HS-5 (cell line): ENCODE results near the gene SULT6B1.
A peak's percentile ranks its signal among the peaks of the same experiment; 100 is the strongest.
"Not testable (repeated sequence)": the region's sequence is repeated elsewhere in the genome, so short reads cannot be mapped to it uniquely, and the experiment has no call there.

Experiments used
- DNase-seq: peaks from one replicate; pipeline ENCODE4 v3.0.0-alpha.2; 2012; ENCODE audit warnings: low read depth

The SULT6B1 gene, protein sequence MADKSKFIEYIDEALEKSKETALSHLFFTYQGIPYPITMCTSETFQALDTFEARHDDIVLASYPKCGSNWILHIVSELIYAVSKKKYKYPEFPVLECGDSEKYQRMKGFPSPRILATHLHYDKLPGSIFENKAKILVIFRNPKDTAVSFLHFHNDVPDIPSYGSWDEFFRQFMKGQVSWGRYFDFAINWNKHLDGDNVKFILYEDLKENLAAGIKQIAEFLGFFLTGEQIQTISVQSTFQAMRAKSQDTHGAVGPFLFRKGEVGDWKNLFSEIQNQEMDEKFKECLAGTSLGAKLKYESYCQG

DNA sequence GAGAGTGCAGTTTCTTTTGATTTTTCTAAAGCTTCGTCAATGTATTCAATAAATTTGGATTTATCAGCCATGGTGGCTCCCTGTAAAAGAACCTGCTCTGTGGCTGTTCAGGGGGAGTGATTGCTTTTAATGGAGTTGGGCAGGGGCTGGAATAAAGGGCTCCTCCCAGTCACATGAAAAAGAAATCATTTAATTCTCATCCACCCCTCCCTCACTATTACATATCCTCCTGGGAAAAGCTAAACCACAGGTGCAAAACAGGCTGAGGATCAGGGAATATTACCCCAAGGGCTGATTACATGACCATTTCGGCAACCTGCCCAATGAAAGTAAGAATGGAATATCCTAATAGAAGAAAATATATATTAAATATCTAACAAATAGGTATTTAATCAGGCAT is at the start of gene SULT6B1:
SULT6B1 (minus strand) TSS at position 101 of the 400 bp plus-strand sequence; CDS start at position 71, 30 bp downstream.
- no peak for DNase-seq

DNA sequence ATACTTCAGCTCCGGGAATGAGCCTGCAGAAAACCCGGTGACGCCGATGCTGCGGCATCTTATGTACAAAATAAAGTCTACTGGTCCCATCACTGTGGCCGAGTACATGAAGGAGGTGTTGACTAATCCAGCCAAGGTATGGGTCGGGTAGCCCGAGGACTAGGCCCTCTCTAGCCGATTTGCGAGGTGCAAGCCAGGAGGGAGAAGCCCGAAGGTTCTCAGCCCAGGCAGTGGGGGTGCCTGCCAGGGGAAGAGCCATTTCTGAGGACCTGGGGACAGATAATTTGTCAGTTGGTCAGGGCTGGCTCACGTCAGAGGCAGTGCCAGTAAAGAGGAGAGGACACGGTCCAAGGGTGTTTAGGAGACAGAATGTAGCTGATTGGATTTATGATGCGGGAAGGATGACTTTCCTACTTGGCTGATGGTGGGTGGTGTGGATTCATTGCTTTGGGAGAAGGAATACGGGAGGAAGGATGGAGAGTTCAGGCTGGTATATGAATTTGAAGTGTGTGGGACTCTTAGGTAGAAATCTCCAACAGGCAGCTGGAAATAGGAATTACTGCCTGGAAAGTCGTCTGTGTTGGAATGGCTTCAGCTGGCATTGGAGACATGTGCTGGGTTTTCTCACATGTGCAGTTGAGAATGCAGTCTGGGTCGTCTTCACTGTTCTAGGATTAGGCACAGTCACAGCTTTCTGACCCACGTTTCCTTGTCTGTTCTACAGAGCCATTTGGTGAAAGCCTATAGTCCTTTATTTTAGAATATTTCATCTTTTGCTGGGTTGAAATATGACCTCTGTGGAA is 43.9 kb upstream of the SULT6B1 start:
- peak; percentile 3 for DNase-seq

DNA sequence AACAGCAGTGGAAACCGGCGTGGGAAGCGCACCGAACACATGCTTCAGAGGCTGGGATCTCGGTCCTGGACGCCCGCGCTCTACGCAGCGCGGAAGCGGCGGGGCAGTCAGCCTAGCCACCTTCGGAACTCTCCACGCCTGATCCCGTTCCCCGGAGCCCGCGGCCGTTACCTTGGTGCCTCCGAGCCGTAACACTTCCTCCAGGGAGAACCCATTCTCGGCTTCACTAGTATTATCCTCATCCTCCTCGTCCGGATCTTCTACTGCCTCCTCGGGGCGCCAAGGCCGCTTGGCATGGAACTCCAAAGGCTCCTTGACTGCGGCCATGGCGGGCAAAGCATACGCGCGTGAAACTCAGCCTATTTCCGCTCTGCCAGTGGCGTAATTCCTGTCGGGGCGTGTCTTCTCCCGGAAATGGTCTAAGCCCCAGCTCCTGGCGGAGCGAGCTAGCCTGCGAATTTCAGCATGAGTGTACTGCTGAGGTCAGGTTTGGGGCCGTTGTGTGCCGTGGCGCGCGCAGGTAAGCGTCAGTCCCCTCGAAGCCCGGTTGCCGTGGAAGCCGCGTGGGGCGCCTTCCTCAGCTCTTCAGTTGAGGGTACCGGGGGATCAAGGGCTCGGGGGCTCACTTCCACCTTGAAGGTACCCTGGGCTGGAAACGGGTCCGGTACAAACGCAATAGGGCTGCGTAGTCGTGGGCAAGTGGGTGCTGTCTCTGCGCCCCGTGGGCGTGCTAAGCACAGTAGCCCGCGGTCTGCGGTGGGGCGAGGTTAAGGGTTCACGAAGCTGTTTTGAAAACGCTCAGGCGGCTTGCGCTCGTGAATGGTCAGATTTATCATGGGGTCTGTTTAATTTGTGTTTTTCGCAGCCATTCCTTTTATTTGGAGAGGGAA is 43.0 kb upstream of the SULT6B1 start, which contains the start of the genes CEBPZ and NDUFAF7:
CEBPZ (minus strand) TSS at position 356 of the 890 bp plus-strand sequence; CDS start at position 327, 29 bp downstream.
NDUFAF7 (plus strand) TSS at position 418 of the 890 bp plus-strand sequence; CDS start at position 466, 48 bp downstream.
- peak; percentile 73 for DNase-seq

DNA sequence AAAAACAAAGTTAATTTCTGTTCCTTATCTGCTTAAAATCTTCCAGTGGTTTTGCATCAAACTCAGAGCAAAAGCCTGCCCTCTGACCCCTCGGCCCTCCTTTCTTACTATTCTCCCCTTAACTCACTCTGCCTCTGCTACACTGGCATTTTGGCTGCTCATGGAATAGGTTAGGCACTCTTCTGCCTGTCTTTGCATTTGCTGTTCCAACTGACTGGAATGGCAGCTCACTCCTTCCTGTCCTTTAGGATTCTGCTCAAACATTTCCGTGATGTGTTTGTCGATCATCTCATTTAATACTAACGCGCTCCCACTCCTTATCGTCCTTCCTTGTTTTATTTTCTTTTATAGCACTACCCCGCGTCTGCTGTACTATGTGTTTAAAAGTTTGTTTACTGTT is 42.1 kb upstream of the SULT6B1 start:
- DNase-seq: peak; percentile 2

DNA sequence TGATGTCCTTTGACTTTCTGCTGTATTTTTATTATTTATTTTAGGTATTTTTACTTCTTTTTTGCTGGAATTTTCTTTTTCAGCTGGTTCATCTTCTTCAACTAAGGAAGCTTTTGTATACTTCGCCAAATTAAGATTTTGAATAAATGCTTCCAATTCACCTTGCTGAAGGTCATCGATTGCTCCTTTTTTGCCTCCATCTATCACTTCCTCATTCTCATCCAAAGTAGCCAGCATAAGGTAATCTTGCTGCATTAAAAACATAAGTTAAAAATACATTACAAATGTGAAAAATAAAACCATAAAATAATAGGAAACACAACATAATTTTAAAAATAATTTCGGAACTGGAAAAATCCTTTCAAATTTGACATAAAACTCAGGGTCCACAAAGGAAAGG is 40.3 kb upstream of the SULT6B1 start:
- DNase-seq: no peak

DNA sequence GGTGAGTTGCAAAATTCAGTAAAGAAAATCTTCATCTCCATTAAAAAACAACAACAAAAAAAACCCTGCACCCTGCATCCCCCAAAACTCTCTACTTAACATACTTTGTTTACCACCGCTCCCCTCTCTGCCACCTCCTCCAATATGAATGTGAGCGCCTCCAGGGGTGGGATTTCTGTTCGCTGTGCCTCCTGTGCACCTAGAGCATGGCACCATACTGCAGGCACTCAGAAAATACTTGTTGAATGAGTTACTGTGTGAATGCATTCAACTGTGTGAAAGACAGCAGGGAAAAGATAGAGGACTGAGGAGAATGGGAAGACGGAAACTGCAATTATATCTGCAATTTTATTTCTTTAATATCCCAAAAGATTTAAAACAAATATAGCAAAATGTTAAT is 38.4 kb upstream of the SULT6B1 start:
- DNase-seq: no peak

DNA sequence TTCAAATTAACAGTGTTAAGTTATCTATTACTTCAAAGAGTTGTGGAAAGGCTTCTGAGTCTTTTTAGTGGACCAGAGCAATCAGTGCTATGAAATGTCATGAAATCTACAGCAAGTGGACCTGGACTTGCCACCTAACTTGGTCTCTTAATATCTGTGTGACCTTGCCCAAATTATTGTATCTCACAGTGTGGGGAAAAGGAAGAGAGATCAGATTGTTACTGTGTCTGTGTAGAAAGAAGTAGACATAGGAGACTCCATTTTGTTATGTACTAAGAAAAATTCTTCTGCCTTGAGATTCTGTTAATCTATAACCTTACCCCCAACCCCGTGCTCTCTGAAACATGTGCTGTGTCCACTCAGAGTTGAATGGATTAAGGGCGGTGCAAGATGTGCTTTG is 36.7 kb upstream of the SULT6B1 start:
- DNase-seq: not testable (repeated sequence)

DNA sequence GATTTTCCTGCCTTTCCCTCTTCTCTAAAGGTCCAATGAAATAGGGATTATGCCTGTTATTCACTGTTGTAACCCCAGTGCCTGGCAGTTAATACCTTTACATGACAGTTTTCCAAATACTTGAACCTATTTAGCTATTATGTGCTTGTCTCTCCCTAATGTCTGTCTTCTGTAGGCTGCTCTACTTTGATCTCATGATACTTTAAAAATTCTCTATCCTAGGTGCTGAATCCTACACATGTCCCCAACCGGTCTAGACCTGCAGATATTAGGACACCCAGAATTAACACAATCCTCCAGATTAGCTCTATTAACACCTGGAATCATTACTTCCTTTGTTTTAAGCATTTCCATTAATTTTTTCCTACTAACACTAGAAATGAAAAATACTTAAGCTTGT is 35.6 kb upstream of the SULT6B1 start:
- no peak for DNase-seq

DNA sequence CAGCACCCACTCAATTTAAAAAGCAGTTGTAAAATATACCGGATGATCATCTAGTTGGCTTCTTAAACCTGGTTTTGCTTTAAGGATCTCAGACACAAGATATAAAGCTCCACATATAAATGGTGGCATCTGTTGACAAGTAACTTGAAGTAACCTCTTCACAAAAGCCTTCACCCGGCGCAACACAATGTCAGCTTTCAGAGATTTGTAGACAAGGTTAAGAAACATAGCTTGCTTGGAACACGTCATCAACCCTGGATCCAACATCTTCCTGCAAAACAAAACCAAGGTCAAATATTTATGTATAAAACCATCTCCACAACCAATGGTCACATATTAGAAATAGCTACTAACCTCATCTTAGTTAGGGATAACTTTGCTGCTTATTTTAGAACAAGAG is 34.7 kb upstream of the SULT6B1 start:
- DNase-seq: no peak

DNA sequence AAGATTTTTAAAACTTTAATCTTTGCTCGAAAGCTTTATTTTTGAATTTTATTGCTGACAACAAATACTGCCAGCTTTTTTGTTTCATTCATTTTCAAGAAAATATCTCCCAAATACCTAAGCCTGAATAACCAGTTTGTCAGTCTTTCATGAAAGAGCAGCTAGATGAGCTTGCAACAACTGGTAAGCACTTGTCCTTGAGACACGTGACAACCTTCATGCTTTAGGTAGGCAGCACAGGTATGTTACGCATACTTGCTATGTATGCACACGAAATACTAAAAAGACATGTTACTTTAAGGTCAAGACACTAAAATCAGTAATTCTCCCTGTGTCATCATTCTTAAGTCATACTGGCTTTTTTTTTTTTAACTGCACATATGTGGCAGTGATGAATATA is 30.6 kb upstream of the SULT6B1 start:
- no peak for DNase-seq

DNA sequence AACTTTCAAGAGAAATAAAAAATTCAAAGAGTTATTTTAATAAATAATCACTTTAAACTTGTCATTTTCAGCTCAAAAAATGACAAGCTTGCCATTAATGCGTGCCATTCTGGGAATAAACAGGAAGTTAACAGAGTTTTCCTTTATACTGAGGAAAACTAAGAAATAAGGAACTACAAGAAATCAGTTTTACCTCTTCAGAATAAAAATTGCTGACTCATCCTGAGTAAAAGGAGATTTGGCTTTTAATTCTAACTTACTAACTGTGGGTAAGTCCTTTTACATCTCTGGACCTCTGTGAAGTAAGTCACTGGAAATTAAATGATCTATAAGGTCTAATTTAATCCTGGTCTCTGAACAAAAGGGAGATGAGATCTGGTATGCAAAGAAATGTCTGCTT is 26.8 kb upstream of the SULT6B1 start:
- DNase-seq: no peak

DNA sequence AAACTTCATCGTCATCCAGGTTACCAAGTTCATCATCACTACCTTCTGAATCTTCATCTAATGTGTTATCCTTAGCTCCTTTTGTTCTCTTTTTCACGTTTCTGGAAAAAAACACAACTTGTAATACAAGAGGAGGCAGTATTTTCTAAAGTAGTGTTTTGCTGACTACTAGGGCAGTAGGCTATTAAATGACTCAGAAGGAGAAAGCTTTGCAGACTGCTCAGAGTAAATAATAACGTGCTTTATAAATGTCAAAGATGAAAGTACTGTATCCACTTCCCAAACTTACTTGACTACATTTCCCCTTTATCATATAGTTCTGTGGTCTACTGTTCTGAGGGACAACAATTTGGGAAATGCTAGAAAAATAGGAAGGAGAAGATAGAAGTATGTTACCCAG is 23.5 kb upstream of the SULT6B1 start:
- no peak for DNase-seq

DNA sequence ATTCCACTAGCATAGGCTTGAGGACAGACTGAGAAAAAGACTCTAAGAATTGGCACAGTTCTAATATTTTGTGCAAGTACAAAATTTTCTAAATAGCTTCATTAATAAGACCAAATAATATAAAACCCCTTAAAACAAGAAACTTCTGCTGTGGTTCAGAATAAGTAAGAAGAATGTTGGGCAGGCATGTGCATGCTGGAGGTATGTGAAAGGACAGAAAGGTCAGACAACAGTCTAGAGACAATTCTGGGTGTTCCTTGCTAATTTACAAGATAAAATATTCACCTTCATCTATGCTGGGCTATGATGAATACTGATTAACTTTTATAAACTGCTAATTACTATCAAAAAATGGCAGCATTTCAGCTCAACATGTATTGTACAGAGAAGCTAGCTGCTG is 22.7 kb upstream of the SULT6B1 start:
- no peak for DNase-seq

DNA sequence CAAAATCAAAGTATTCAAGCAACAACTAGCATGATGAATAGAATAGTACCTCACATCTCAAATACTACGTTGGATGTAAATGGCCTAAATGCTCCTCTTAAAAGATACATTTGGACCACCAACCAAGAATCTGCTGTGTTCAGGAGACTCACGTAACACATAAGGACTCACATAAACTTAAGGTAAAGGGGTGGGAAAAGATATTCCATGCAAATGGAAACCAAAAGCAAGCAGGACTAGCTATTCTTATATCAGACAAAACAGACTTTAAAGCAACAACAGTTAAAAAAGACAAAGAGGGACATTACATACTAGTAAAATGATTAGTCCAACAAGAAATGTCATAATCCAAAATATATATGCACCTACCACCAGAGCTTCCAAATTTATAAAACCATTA is 18.3 kb upstream of the SULT6B1 start:
- DNase-seq: not testable (repeated sequence)

DNA sequence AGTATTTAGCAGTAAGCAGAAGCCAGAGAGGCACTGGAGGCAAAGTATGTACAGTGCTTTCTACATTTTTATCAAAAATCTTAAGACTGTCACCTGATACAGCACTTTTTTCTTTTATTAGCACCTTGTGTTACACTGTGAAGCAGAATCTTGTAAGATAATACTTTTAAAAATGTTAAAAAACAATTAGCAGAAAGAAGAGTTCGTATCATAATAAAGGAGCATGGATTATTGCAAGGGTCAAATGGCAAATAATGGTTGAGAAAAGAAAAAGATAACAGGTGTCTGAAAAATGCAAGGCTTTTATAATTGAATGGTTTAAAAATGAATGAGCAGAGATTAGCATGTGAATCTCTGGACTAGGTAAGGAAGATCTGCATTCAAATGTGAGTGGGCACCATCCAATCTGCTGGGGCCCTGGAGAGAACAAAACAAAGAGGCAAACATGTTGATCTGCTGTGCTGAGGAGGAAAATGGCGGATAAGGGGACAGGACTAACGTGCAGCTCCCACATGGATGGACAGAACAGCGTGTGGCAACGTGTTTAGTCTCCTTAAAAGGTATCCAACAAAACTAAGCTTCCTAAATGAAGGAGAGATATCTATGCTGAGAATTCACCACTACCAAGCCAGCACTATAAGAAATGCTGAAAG is 17.3 kb upstream of the SULT6B1 start:
- DNase-seq: no peak

DNA sequence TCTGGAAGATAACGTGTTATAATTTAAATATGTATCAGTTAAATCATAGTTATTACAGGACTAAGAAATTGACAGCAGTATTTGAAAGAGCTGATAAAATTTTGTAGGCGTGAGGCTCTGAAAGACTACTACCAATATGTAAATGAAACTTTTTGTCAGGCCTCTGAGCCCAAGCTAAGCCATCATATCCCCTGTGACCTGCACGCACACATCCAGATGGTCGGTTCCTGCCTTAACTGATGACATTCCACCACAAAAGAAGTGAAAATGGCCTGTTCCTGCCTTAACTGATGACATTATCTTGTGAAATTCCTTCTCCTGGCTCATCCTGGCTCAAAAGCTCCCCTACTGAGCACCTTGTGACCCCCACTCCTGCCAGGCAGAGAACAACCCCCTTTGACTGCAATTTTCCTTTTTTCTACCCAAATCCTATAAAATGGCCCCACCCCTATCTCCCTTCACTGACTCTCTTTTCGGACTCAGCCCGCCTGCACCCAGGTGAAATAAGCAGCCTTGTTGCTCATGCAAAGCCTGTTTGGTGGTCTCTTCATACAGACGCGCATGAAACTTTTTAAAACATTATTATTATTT is 16.7 kb upstream of the SULT6B1 start:
- not testable (repeated sequence) for DNase-seq

DNA sequence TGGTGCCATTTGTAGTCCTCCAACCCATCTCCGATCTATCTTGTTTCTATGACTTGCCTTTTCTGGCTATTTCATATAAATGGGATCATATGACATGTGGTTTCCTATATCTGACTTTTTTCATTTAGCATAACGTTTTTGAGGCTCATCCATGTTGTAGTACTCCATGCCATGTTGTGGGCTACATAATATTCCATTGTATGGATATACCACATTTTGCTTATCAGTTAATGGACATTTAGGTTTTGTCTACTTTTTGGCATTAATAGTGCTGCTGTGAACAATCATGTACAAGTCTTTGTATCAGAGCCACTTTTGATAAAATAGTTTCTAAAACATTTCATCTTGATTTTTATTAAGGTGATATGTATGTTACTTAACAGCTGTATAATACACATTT is 15.2 kb upstream of the SULT6B1 start:
- no peak for DNase-seq

DNA sequence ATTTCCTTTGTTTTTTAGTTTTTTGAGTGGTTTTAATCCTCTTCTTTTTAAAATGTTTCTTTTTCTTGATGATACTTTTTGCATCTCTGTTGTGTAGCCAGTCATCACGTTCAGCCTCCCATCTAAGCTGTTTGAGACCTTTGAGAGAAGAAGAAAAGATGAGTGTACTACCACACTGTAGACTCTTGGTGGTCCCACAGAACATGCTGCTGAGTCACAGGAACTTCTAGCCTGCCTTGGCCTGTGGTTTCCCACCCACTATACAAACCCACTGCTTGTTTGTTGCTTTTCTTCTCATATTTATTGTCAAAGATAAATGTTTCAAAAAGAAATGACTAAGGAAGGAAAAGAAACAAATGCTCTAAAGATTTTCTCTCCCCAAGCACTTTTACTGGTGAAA is 13.3 kb upstream of the SULT6B1 start:
- no peak for DNase-seq

DNA sequence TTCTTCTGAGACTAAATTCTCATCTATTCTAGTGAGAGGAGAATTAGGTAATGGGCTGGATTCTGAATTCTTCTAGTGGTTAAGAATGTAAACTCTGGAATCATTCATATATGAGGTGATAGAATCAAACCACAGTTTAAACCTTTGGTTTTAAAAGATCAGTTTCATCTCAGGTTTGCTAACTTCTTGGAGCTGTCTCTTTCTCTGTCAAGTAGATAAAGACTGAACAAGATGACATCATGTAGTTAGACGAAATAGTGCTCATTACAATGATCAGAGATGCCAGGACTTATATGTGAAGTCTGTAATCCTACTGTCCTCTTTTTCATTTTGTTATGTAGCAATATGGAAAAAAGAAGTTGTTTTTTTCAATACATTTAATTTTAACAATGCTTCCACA is 12.7 kb upstream of the SULT6B1 start:
- no peak for DNase-seq

DNA sequence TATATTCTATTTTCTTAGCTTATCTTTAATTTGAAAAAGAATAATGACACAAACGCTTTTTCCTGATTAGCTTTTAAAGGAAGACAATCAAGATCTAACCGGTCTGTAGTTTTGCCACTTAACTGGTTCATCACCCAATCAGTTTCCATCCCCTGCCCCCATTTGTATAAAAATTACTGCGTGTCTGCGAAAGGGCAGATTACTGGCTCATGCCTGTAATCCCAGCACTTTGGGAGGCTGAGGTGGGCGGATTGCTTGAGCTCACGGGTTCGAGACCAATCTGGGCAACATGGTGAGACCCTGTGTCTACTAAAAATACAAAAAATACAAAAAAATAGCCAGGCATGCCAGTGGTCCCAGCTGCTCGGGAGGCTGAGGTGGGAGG is 10.2 kb upstream of the SULT6B1 start:
- DNase-seq: no peak
